ENCODE measurements around the gene ATP13A2.

GRCh38 chr1:17001760-17002523 lies 9.8 kb downstream of the ATP13A2 start:
- TF ChIP-seq CTCF (conservative IDR thresholded peaks at IDR 0.05; ENCODE audit: low read length): no peak
- no peak for TF ChIP-seq EZH2phosphoT487 (IDR thresholded peaks at IDR 0.05; ENCODE audit: borderline replicate concordance, low read depth, low read length)
